ENCODE data around the gene DDX27.

- TF ChIP-seq CTCF (IDR thresholded peaks at IDR 0.05): no peak
- no peak for TF ChIP-seq POLR2A (IDR thresholded peaks at IDR 0.05)
Measured at GRCh38 chr20:49259284-49259683, 40.1 kb downstream of the DDX27 start.

Data from prostate gland (tissue), 2 donors.